Bronchial epithelial cell (primary cell): ENCODE results near the gene MRGPRD. TPM values are rescaled to one million over a fixed set of nuclear protein-coding genes. Genes with fewer than 3 reads are reported as not detected.

Source experiments
- DNase-seq: peaks from one replicate; pipeline ENCODE4 v3.0.0-alpha.2; 2010; ENCODE audit warnings: low read depth
- FAIRE-seq: peaks from 2 replicates; lab custom pipeline; 2011; peaks lifted over from hg19 to GRCh38; lab: Jason Lieb, UNC
- H3K27me3 ChIP-seq: 2 replicates; pipeline ENCODE4 v1.5.1; 2011; ENCODE audit warnings: low read length; ENCODE audit not compliant: control insufficient read depth, insufficient read depth
- H3K36me3 ChIP-seq: 2 replicates; pipeline ENCODE4 v1.5.1; 2011; ENCODE audit warnings: low read length; ENCODE audit not compliant: control insufficient read depth, insufficient read depth
- H3K4me3 ChIP-seq: 2 replicates; pipeline ENCODE4 v1.5.1; 2011; ENCODE audit warnings: mild to moderate bottlenecking, low read depth, low read length, control low read depth
- CTCF ChIP-seq: IDR thresholded peaks from 2 replicates; pipeline ENCODE4 v1.5.1; 2011; ENCODE audit warnings: mild to moderate bottlenecking, moderate library complexity, low read length, control low read depth, inconsistent platforms; ENCODE audit not compliant: insufficient read depth, severe bottlenecking
- total RNA-seq: library from RNA; depleted of rRNA; stranded (reverse); fragments of >200 nt; gene quantifications from 2 replicates; pipeline ENCODE4 v1.2.1, GENCODE V29; 2014

Gene MRGPRD
- total RNA-seq, 1 donor from 2014 or later: not detected

- DNase-seq (no peak), FAIRE-seq (no peak)
- no peaks in the 10 kb centered on the region for H3K36me3 ChIP-seq
- no peaks in the 10 kb centered on the region for H3K27me3 ChIP-seq
- no peak overlapping the region for H3K4me3 ChIP-seq
- TF ChIP-seq CTCF: no peak
Observed at GRCh38 chr11:68959465-68960293, 21.1 kb downstream of the MRGPRD start.

GRCh38 chr11:68958211-68958610 is 22.6 kb downstream of the MRGPRD start:
- TF ChIP-seq CTCF: no peak
- Histone ChIP-seq H3K4me3 (no peak overlapping the region), H3K36me3 (no peaks in the 10 kb centered on the region), H3K27me3 (no peaks in the 10 kb centered on the region)
- FAIRE-seq (no peak), DNase-seq (no peak)

- Histone ChIP-seq H3K27me3 (no peaks in the 10 kb centered on the region), H3K4me3 (no peak overlapping the region), H3K36me3 (no peaks in the 10 kb centered on the region)
- FAIRE-seq (peak; percentile 13), DNase-seq (no peak)
- no peak for TF ChIP-seq CTCF
Observed at GRCh38 chr11:68956547-68957254, 24.1 kb downstream of the MRGPRD start.

GRCh38 chr11:68956142-68956541 is 24.6 kb downstream of the MRGPRD start:
- DNase-seq (no peak), FAIRE-seq (no peak)
- H3K27me3 ChIP-seq: no peaks in the 10 kb centered on the region

GRCh38 chr11:68955607-68955958 is 25.2 kb downstream of the MRGPRD start:
- no peak for TF ChIP-seq CTCF
- Histone ChIP-seq H3K36me3 (no peaks in the 10 kb centered on the region), H3K27me3 (no peaks in the 10 kb centered on the region), H3K4me3 (no peak overlapping the region)
- FAIRE-seq (no peak), DNase-seq (no peak)

More at GRCh38 chr11:68956142-68956541, 24.6 kb downstream of the MRGPRD start:
- no peak overlapping the region for H3K4me3 ChIP-seq
- TF ChIP-seq CTCF: no peak
- H3K36me3 ChIP-seq: no peaks in the 10 kb centered on the region
